Left colon (tissue), 2 donors: ENCODE measurements around the gene TSNAX. TPM values are rescaled to one million over a fixed set of nuclear protein-coding genes. Genes with fewer than 3 reads are reported as not detected.
A peak's percentile ranks its signal among the peaks of the same experiment; 100 is the strongest.
"Not testable (repeated sequence)": the region's sequence is repeated elsewhere in the genome, so short reads cannot be mapped to it uniquely, and the experiment has no call there.

Source experiments
- ATAC-seq: fragments of 200-7000 bp; cut with Tn5 transposase; one replicate; pipeline ENCODE4 v1.9.1; 2020; ENCODE audit warnings: mild to moderate bottlenecking, moderate library complexity
- DNase-seq, 2 donors: peaks; one replicate each; pipeline ENCODE4 v3.0.0-alpha.2; 2020
- intact Hi-C, 2 donors: fragments of 100-400 bp; cut with DNase I in 1 of 2; cut with micrococcal nuclease in 1 of 2; formaldehyde crosslinking; loops; one replicate each; pipeline versions ENCODE4 v1.11.2 to v1.14.0; 2022; cut with DNase I, micrococcal nuclease
- long read RNA-seq: library from polyadenylated mRNA; unstranded; transcript quantifications from one replicate; pipeline ENCODE4 v2.0.0, GENCODE V29; 2021
- total RNA-seq, 2 donors: library from RNA; stranded (reverse); fragmentation: NEBNext Ultra II Directional; extraction: Animal tissue kit (Norgen Biotek cat#: 25700); gene quantifications; one replicate each; pipeline ENCODE4 v1.2.1, GENCODE V29; 2021
- donor health status: DM: no; HTN: no; CAD: no.
- donor health status: DM: yes; HTN: yes; CAD: no.

Gene TSNAX, protein sequence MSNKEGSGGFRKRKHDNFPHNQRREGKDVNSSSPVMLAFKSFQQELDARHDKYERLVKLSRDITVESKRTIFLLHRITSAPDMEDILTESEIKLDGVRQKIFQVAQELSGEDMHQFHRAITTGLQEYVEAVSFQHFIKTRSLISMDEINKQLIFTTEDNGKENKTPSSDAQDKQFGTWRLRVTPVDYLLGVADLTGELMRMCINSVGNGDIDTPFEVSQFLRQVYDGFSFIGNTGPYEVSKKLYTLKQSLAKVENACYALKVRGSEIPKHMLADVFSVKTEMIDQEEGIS
- total RNA-seq = 10 to 100 TPM; 30.7 to 34.3 TPM
- long read RNA-seq, transcript TSNAX-201 (6 exons, 2,650 nt) = major isoform, 56 of 59 reads
- long read RNA-seq, partial matches to known transcripts = 2 of 59 reads
- long read RNA-seq, other reads (novel, unspliced or antisense) = 1 of 59 reads

DNA sequence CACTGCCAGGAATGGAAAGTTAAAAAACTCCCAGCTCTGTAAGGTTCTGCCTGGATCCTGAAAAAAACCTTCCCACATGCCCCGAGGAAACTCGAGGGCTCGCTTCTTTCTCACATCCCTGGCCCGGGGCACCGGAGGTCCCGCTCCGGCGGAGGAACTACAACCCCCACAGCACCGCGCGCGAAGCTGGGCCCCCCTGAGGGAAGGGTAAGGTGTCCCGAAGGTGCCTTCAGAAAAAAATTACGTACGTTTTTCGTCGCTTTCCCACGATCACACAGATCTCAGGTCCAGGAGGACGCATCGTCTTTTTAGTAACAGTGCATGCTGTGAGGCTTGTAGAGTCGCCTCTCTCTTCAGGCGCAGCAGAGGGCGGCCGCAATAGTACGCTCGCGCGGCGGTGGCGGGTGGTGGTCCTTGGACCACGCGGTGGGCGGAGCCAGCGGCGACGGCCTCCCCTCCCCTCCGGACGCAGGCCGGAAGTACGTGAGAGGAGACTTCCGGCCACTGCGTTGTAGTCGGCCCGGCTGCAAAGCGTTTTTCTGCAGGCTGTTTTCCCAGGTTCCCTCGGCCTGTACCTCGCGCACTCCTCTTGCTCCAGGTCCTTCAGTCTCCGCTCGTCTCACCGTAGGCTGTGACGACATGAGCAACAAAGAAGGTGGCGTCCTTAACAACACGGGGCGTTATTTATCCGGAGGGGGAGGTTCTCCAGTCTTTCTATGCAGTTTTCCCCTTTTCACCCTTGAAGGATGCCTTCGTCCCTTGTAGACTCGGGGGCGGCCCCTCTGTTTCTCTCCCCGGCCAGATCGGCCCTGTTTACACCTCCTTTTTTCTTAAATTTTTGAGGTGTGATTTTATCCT, at the start of gene TSNAX:
TSNAX (plus strand) TSS at position 498 of the 858 bp plus-strand sequence; CDS start at position 640, 142 bp downstream.
- intact Hi-C loops = no loop called here
- peak; percentile 98 for ATAC-seq

DNA sequence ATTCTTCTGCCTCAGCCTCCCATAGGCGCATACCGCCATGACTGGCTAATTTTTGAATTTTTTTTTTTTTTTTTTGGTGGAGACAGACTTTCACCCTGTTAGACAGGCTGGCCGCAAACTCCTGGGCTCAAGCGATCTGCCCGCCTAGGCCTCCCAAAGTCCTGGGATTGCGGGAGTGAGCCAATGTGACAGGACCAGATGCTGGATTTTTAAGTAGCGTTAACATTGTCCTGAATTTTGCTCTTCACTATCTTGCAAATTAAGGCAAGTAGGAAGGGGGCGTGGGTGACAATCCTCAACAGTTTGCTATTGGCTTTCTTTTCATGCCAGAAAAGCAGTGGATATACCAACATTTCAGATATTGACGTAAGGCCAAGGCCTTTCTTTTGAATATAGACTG, 49.7 kb upstream of the TSNAX start:
- intact Hi-C loops = no loop called here
- ATAC-seq = no peak
- DNase-seq = no peak

More for the DNA sequence above, at the start of gene TSNAX:
- peak; percentile 90 to 94 for DNase-seq

DNA sequence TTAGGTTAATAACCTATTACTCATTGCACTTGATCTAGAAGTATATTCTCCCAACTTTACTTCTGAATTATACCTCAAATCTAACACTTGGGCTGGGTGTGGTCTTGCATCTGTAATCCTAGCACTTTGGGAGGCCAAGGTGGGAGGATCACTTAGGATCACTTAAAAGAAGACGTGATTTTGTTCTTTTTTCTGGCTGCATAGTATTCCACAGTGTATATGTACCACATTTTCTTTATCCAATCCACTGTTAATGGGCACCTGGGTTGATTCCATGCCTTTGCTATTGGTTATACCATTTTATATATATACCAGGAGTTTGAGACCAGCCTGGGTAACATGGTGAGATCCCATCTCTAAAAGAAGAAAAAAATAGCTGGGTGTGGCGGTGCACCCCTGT, 48.5 kb upstream of the TSNAX start:
- ATAC-seq (no peak), DNase-seq (no peak)
- intact Hi-C loops = no loop called here

DNA sequence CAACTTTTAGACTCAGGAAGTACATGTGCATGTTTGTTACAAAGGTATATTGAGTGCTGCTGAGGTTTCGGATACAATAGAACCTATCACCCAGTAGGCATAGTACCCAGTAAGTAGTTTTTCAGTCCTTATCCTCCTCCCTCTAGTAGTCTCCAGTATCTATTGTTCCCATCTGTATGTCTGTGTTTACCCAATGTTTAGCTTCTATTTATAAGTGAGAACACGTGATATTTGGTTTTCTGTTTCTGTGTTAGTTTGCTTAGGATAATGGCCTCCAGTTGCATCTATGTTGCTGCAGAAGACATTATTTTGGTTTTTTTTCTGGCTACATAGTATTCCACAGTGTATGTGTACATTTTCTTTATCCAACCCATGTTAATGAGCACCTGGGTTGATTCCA, 47.2 kb upstream of the TSNAX start:
- intact Hi-C loops = no loop called here
- ATAC-seq = no peak

DNA sequence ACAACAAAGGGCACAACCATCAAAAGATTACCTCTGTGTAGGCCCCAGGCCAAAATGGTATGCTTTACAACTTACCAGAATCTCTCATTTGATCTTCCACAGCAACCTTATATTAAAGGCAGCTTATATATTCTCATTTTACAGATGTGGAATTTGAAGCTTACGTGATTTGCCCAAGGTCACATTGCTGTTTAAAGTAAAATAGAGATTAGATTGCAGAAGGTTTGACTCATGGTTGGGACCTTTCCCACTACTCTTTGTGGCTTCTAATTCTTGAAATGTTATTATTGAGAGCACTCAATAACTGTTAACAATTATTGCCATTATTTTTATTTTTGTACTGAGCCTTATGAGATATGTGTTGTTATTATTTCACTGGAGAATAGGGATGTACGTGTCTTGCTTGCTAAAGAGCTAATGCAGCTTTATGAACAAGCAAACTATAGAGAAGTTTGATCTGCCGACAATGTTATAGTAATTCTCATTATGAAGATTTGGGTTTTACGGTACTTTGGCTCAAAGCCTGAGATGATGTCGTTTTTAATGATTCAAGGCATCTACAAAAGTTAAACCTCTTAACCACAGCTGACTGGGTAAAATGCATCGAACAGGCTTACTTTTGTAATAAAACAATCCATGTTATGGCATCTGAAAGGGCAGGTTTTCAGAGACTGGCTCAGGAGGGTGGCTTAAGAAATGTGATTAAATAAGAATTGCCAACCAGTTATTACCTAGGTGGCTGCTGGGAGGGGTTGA, 43.3 kb upstream of the TSNAX start:
- intact Hi-C loops = no loop called here
- ATAC-seq (no peak), DNase-seq (no peak)

More for the DNA sequence above, 47.2 kb upstream of the TSNAX start:
- DNase-seq = no peak

DNA sequence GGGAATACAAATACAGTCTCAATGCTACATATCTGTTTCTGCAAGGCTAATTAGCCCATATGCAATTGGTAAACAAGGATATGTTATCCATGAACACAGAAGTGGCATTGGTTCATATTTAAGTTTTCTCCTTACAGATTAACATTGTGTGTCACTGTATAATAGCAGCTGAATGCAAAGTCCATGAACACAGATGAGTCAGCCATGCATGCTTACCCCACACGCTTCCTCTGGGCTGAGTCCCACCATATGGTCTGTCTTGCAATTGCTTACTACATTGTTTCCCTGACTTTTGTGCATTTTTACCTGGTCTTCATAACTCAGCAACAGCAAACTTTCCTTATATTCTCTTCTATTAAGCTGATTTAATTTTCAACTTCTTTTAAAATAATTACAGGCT, 41.5 kb upstream of the TSNAX start:
- DNase-seq (no peak), ATAC-seq (peak; percentile 84)
- intact Hi-C loops = no loop called here

DNA sequence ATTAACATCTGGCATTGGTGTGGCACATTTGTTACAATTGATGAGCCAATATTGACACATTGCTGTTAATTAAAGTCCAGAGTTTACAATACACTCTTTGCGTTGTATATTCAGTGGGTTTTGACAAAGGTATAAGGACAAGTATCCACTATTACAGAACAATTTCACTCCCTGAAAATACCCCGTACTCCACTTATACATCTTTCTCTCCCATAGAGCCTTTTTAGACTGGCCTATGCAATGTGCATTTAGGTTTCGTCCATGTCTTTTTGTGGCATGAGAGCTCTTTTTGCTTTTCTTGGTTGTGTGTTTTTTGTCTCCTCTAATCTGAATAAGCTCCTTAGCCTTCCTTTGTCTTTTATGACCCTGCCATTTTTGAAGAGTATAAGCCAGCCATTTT, 40.6 kb upstream of the TSNAX start:
- no peak for DNase-seq
- ATAC-seq = no peak
- intact Hi-C loops = no loop called here

DNA sequence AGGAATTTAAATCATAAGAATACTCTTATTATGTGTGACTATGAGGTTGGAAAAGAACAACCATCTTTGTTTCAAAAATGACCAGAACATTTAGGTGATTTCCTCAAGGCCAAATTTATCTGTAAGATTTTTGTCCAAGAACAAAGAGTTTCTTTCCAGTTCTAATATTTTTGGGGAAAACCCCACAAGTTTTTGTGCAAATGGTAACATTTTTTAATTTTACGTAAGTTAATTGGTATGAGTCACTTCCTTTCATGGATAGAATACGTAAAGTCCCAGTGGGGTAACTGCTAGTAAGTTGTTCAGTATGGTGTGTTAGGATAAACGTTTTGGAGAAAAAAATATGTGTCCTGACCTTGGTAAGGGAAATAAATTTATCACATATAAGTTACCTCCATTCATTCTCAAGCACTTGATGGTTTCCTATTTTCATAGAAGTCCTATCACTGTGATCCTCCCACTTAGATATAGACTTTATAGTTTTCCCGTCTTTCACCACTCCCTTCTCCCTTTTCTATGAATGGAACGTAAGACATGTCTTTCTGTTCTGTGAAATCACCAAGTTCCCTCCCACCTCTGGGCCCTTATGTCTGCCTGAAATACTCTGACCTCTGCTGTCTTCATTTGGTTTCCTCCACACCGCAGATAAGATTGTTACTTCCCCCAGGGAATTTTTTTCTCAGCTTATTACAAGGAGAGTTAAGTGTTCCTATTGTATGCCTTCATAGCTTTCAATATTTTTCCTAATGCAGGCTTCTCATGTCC, 34.9 kb upstream of the TSNAX start:
- intact Hi-C loops = no loop called here
- ATAC-seq (no peak), DNase-seq (no peak)

DNA sequence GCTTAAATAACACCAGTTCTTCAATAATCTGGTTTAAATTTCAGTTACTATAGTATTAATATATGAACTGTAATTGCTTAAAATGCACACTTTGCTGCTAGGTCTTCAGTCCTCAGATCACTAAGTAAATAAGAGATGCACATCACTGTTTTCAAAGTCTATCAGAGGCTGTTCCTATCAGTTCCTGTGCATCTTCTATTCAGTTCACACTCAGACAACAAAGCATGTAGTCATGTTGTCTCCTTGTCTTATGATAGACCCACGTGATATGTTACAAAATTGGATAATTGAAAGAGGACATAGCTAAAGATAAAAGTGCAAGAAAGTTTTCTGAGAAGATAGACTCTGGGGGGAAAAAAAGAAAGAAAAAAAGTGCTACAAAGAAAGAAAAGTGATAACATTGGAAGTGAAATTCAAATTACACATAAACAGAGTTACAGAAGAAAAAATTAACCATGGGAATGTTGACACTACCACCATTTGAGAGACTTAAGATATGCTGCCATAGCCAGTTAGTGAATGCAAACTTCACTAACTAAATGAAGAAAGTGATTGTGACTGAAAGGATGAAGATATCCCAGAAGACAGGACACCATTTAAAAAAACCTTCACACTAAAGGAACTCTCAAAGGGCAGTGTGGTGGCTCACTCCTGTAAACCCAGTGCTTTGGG, 33.9 kb upstream of the TSNAX start:
- ATAC-seq (no peak), DNase-seq (no peak)
- intact Hi-C loops = no loop called here

DNA sequence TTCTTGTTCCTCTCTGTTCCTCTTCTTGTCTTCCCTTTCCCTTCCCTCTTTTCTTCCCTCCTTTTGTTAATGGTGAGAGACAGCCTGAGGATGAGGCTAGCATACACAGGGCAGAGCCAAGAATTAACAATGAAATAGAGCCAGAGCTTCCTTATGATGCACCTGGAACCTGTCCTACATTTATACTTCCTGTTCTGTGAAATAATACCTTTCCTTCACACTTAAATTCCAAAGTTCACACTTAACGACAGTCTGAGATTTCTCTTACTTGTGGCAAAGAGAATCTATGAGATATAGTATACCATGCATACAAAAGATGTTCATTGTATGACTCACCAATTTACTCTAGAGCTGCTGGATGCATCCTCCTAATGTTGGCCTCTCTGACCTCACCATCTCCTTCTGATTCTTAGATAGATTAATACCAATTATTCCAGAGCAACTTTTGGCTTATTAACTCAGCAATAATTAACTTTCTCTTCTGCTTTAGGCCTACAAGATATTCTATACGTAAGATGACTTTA, 30.8 kb upstream of the TSNAX start:
- DNase-seq (no peak), ATAC-seq (peak; percentile 96)
- intact Hi-C loops = no loop called here

DNA sequence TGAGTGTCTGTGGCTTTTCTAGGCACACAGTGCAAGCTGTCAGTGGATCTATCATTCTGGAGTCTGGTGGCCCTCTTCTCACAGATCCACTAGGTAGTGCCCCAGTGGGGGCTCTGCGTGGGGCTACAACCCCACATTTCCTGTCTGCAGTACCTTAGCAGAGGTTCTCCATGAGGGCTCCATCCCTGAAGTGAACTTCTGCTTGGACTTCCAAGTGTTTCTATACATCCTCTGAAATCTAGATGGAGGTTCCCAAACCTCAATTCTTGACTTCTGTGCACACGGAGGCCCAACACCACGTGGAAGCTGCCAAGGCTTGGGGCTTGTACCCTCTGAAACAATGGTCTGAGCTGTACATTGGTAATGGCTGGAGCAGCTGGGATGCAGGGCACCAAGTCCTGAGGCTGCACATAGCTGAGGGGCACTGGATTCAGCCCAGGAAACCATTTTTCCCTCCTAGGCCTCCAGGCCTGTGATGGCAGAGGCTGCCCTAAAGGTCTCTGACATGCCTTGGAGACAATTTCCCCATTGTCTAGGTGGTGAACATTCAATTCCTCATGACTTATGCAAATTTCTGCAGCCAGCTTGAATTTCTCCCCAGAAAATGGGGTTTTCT, 29.2 kb upstream of the TSNAX start:
- intact Hi-C loops = no loop called here

DNA sequence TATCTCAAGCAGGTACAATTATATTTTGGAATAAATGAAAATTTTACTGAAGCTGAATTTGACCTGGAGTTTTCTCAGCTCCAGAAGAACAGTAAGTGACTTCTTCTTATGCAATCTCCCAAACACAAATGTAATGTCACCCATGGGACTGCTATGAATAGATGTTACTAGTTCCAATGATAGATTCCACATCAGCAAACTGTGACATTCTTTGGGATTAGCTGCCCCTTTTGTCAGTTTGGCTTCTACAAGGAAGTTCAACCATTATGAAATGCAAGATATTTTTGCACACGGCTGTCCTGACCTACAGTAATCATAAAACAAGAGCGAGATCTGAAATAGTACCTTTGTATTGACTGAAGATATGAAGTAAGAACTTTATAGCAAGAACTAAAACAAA, 27.8 kb upstream of the TSNAX start:
- ATAC-seq = no peak
- DNase-seq = no peak
- intact Hi-C loops = no loop called here

More for the DNA sequence above, 29.2 kb upstream of the TSNAX start:
- no peak for ATAC-seq
- no peak for DNase-seq

DNA sequence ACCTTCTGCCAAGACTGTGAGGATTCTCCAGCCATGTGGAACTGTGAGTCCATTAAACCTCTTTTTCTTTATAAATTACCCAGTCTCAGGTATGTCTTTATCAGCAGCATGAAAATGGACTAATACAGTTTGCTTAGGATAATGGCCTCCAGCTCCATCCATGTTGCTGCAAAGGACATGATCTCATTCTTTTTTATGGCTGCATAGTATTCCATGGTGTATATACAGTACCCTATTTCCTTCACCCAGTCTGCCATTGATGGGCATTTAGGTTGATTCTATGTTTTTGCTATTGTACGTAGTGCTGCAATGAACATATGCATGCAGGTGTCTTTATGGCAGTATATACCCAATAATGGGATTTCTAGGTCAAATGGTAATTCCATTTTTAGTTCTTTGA, 25.3 kb upstream of the TSNAX start:
- ATAC-seq, intact Hi-C loops, DNase-seq: not testable (repeated sequence)

DNA sequence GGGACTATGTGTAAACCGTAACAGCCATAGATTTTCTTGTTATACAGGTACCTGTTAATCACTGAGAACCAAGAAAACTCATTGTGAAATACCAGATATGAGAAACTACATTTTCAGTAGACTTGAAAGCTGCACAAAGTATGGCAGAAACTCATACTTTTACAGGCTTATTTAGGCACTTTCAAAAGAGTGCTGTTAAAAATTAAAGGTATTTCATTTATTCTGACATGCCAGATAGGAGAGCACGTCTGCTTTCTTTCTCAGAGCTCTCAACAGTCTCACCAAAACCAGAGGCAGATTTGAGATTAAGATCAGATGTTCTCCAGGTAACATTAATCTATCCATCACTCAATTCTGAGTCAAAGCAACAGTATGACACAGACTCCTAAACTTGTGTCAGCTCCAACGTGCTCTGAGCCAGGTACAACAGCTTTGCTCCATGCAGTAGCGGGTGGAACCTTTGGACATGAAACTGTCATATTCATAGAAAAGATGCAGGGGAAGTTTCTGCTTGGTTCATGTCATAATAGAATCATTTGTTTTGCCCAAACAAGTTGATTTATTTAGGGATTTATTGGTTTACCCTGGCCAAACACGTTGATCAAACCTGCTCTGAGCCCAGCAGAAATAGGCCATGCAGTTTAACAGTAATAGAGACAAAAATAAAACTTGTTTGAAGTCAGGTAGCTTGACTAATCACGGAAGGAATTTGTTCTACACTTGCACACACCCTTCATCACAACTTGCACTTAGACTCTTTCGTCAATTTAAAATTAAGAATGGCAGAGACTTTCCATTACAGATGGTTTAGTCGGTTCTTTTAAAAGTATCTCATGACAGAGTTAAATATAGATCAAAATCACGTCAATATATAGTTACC, 20.8 kb upstream of the TSNAX start:
- DNase-seq = no peak
- intact Hi-C loops = no loop called here
- no peak for ATAC-seq

DNA sequence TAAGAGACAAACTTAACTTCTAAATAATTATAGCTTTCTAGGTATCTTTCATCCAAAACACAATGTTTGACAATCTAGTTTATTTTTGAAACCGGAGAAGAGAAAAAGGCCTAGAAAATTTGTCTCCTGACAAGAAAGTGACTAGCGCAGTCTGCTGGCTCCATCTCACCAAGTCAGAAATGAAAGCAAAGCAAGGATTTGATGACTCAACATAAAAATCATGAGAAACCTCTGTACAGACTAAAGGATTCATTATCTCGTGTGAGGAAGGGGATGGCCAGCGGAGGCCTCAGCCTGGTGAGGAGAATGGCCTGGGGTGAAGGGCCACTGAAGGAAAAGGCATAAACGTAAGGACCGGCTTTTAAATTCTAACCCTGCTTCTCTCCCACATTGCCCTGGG, 20.0 kb upstream of the TSNAX start:
- DNase-seq (no peak), ATAC-seq (no peak)
- intact Hi-C loops = no loop called here

DNA sequence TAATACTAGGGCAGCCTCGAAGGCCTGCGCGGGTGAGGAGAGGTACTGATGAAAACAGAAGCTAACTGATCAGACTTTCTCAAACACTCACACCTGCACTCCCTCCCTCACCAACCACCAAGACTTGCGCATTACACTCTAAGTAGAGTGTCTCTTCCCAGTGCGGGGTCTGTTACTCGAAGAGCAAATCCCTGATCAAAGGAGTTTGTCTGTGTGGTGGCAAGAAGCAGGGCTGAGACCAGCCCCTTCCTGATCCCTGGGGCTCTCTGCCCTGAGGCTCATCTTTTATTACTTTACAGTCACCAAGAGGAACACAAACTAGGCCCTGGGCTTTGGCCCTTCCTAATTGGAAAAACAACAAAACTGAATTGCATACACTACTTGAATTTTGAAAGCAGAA, 19.5 kb upstream of the TSNAX start:
- intact Hi-C loops = no loop called here
- ATAC-seq (no peak), DNase-seq (no peak)
